Esophagus muscularis mucosa (tissue), 4 donors: ENCODE results near the gene CER1.

Source experiments
- EP300 ChIP-seq: sonication (generic); formaldehyde crosslinking; IDR thresholded peaks from one replicate; pipeline ENCODE4 v1.6.1; 2017; ENCODE audit warnings: antibody characterized with exemption
- POLR2A ChIP-seq: fragments of 450-650 bp; IDR thresholded peaks from one replicate; pipeline ENCODE4 v1.6.1; 2017; ENCODE audit warnings: antibody characterized with exemption, moderate library complexity, mild to moderate bottlenecking, low read depth
- TF ChIP-seq, protein P1 (sequence below), 3 experiments: fragments of 200-600 bp in 2 of 3; fragments of 450-650 bp in 1 of 3; sonication (generic) in 2 of 3; IDR thresholded peaks; one replicate each; pipeline ENCODE4 v1.5.1; 2017 to 2019; ENCODE audit warnings: antibody characterized with exemption in 3 of 3, mild to moderate bottlenecking in 2 of 3, moderate library complexity in 1 of 3

GRCh38 chr9:14706530-14707140 is 15.9 kb downstream of the CER1 start:
- TF ChIP-seq POLR2A, result no peak
- TF ChIP-seq, protein P1, sequence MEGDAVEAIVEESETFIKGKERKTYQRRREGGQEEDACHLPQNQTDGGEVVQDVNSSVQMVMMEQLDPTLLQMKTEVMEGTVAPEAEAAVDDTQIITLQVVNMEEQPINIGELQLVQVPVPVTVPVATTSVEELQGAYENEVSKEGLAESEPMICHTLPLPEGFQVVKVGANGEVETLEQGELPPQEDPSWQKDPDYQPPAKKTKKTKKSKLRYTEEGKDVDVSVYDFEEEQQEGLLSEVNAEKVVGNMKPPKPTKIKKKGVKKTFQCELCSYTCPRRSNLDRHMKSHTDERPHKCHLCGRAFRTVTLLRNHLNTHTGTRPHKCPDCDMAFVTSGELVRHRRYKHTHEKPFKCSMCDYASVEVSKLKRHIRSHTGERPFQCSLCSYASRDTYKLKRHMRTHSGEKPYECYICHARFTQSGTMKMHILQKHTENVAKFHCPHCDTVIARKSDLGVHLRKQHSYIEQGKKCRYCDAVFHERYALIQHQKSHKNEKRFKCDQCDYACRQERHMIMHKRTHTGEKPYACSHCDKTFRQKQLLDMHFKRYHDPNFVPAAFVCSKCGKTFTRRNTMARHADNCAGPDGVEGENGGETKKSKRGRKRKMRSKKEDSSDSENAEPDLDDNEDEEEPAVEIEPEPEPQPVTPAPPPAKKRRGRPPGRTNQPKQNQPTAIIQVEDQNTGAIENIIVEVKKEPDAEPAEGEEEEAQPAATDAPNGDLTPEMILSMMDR (IDR thresholded peaks at IDR 0.05), result no peak
- no peak for TF ChIP-seq EP300
